Endothelial cell (in vitro differentiated cells): ENCODE results near the gene CEACAM6. TPM values are rescaled to one million over a fixed set of nuclear protein-coding genes. Genes with fewer than 3 reads are reported as not detected.

Experiments
- DNase-seq: peaks from one replicate; pipeline ENCODE4 v3.0.0; 2021; ENCODE audit warnings: low spot score
- H3K27ac Mint-ChIP-seq: one replicate; pipeline ENCODE4 v1.8.0; 2021; ENCODE audit warnings: mixed read lengths, inconsistent platforms; ENCODE audit not compliant: unreplicated experiment
- H3K27me3 Mint-ChIP-seq: one replicate; pipeline ENCODE4 v1.8.0; 2021; ENCODE audit warnings: mild to moderate bottlenecking, moderate library complexity, mixed read lengths, inconsistent platforms; ENCODE audit not compliant: unreplicated experiment
- H3K36me3 Mint-ChIP-seq: one replicate; pipeline ENCODE4 v1.8.0; 2021; ENCODE audit warnings: mild to moderate bottlenecking, low read depth, mixed read lengths, inconsistent platforms; ENCODE audit not compliant: unreplicated experiment
- H3K4me1 Mint-ChIP-seq: one replicate; pipeline ENCODE4 v1.8.0; 2021; ENCODE audit warnings: mild to moderate bottlenecking, mixed read lengths, inconsistent platforms; ENCODE audit not compliant: unreplicated experiment
- H3K4me3 Mint-ChIP-seq: one replicate; pipeline ENCODE4 v1.8.0; 2021; ENCODE audit warnings: mild to moderate bottlenecking, mixed read lengths, inconsistent platforms; ENCODE audit not compliant: unreplicated experiment
- H3K9me3 Mint-ChIP-seq: one replicate; pipeline ENCODE4 v1.8.0; 2021; ENCODE audit warnings: mixed read lengths, inconsistent platforms; ENCODE audit not compliant: unreplicated experiment
- total RNA-seq: library from RNA; stranded (reverse); fragmentation: NEBNext Ultra II Directional; extraction: Animal tissue kit (Norgen Biotek cat#: 25700); gene quantifications from one replicate; pipeline ENCODE4 v1.2.1, GENCODE V29; 2021; ENCODE audit not compliant: unreplicated experiment
- TF ChIP-seq, protein P1 (sequence below): fragments of 200-600 bp; sonication (generic); IDR thresholded peaks from one replicate; pipeline ENCODE4 v1.5.0; 2021; ENCODE audit warnings: antibody characterized with exemption; ENCODE audit not compliant: unreplicated experiment

Gene CEACAM6
- total RNA-seq, 1 donor from 2014 or later = not detected

GRCh38 chr19:41801792-41802211 is 46.5 kb downstream of the CEACAM6 start:
- no peaks in the 10 kb centered on the region for H3K27me3 Mint-ChIP-seq
- TF ChIP-seq, protein P1, sequence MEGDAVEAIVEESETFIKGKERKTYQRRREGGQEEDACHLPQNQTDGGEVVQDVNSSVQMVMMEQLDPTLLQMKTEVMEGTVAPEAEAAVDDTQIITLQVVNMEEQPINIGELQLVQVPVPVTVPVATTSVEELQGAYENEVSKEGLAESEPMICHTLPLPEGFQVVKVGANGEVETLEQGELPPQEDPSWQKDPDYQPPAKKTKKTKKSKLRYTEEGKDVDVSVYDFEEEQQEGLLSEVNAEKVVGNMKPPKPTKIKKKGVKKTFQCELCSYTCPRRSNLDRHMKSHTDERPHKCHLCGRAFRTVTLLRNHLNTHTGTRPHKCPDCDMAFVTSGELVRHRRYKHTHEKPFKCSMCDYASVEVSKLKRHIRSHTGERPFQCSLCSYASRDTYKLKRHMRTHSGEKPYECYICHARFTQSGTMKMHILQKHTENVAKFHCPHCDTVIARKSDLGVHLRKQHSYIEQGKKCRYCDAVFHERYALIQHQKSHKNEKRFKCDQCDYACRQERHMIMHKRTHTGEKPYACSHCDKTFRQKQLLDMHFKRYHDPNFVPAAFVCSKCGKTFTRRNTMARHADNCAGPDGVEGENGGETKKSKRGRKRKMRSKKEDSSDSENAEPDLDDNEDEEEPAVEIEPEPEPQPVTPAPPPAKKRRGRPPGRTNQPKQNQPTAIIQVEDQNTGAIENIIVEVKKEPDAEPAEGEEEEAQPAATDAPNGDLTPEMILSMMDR = no peak

GRCh38 chr19:41802770-41803169 is 47.4 kb downstream of the CEACAM6 start:
- Mint-ChIP-seq H3K27me3 (peaks cover 3% of the 10 kb centered on the region), H3K27ac (no peak overlapping the region), H3K4me3 (no peak overlapping the region), H3K9me3 (no peaks in the 10 kb centered on the region), H3K36me3 (peaks cover 5% of the 10 kb centered on the region), H3K4me1 (peaks cover 4% of the 10 kb centered on the region)
- TF ChIP-seq, protein P1 = no peak
- DNase-seq = no peak

More at GRCh38 chr19:41801792-41802211, 46.5 kb downstream of the CEACAM6 start:
- H3K36me3 Mint-ChIP-seq = peaks cover 5% of the 10 kb centered on the region
- H3K9me3 Mint-ChIP-seq = no peaks in the 10 kb centered on the region
- H3K4me3 Mint-ChIP-seq = no peak overlapping the region
- no peak for DNase-seq
- peaks cover 4% of the 10 kb centered on the region for H3K4me1 Mint-ChIP-seq
- H3K27ac Mint-ChIP-seq = no peak overlapping the region

DNA sequence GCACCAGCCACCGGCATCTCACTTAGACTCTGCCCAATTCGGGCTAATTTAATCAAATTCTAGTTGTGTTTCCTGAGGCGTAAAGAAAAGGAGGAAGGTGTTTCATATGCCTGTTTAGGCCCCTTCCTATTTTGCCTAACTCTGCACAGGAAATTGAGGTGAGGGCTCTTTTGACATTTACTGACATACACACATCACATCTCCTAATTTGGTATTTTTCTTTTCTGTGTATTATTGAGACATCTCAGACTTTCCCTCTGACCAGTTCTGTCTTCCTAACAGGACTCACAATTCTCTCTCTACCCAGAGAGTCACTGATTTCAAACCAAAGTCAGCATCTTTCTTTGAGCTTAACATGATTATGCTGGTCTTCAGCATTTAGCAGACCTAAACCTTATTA is 49.0 kb downstream of the CEACAM6 start:
- Mint-ChIP-seq H3K27me3 (peaks cover 4% of the 10 kb centered on the region), H3K4me3 (no peak overlapping the region), H3K27ac (no peak overlapping the region), H3K36me3 (peaks cover 5% of the 10 kb centered on the region), H3K9me3 (no peaks in the 10 kb centered on the region), H3K4me1 (peaks cover 4% of the 10 kb centered on the region)
- TF ChIP-seq, protein P1 = no peak
- no peak for DNase-seq

GRCh38 chr19:41807176-41807575 is 51.8 kb downstream of the CEACAM6 start:
- peaks cover 6% of the 10 kb centered on the region for H3K27me3 Mint-ChIP-seq
- no peak overlapping the region for H3K4me3 Mint-ChIP-seq

More at GRCh38 chr19:41807176-41807575, 51.8 kb downstream of the CEACAM6 start:
- no peak for DNase-seq
- TF ChIP-seq, protein P1 = no peak
- no peaks in the 10 kb centered on the region for H3K36me3 Mint-ChIP-seq
- H3K4me1 Mint-ChIP-seq = peaks cover 4% of the 10 kb centered on the region
- H3K9me3 Mint-ChIP-seq = no peaks in the 10 kb centered on the region
- H3K27ac Mint-ChIP-seq = no peak overlapping the region
